ENCODE results near the gene SNAP91. TPM values are rescaled to one million over a fixed set of nuclear protein-coding genes. Genes with fewer than 3 reads are reported as not detected.

The SNAP91 gene
- total RNA-seq, 1 donor from 2014 or later, result not detected

DNA sequence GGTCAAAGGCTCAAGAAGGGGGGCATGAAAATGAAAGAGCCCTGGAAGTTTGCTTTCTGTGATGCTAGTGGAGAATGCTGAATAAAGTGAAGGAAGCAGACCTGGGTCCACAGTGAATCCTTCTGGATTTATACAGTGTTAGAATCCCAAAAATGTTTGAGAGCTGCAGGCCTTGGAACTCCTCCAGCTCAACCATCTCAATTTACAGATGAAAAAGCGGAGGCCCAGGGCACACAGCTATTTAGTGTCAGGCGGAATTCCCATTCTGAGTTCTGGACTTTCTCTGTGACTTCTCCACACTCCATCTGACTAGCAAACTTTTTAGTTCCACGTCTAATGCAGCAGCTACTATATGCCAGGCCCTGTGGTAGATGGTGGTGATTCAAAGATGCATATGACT, 198.1 kb downstream of the SNAP91 start:
- Mint-ChIP-seq H3K4me3 (no peak overlapping the region), H3K27ac (no peak overlapping the region), H3K9me3 (no peaks in the 10 kb centered on the region), H3K36me3 (ENCODE audit: low read depth) (no peaks in the 10 kb centered on the region), H3K27me3 (peaks cover 32% of the 10 kb centered on the region), H3K4me1 (peaks cover 3% of the 10 kb centered on the region)
- DNase-seq, result no peak
- intact Hi-C loops (cut with micrococcal nuclease), result no loop called here

GRCh38 chr6:83509441-83509840, 199.5 kb downstream of the SNAP91 start:
- Mint-ChIP-seq H3K9me3 (no peaks in the 10 kb centered on the region), H3K27me3 (peaks cover 30% of the 10 kb centered on the region), H3K27ac (no peak overlapping the region), H3K4me3 (no peak overlapping the region), H3K36me3 (ENCODE audit: low read depth) (no peaks in the 10 kb centered on the region), H3K4me1 (peaks cover 3% of the 10 kb centered on the region)
- no peak for DNase-seq
- intact Hi-C loops (cut with micrococcal nuclease), result no loop called here

DNA sequence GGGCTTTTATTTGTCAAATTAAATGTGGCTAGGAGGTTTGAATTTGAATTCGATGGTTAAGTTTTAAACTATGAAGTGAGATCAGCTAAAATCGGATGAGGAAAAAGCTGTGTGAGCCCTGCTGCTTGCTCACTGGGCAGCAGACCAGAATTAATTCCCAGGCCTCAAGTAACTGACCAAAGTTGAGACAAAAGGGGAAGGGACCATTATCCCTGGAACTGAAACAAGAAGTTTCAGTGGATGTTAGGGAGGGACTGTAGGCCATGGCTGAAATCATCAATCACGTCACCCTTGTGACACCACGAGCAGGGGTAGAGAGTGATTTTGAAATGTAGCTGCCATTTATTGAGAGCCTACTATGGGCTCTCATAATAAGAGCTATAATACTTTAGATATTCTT, 203.5 kb downstream of the SNAP91 start:
- H3K4me1 Mint-ChIP-seq, result no peaks in the 10 kb centered on the region
- no peak for DNase-seq
- intact Hi-C loops (cut with micrococcal nuclease), result no loop called here
- no peaks in the 10 kb centered on the region for H3K27me3 Mint-ChIP-seq
- H3K36me3 Mint-ChIP-seq (ENCODE audit: low read depth), result no peaks in the 10 kb centered on the region
- H3K9me3 Mint-ChIP-seq, result no peaks in the 10 kb centered on the region
- no peak overlapping the region for H3K4me3 Mint-ChIP-seq
- H3K27ac Mint-ChIP-seq, result no peak overlapping the region

Other genes starting within 250 kb of the SNAP91 start
- not detected in 2 replicates for gene PRSS35, start 196.6 kb downstream of the SNAP91 start, total RNA-seq
- not detected in 2 replicates for gene RIPPLY2, start 144.3 kb upstream of the SNAP91 start, total RNA-seq
- 24.7 and 27.0 TPM in 2 replicates for gene CYB5R4, start 150.6 kb upstream of the SNAP91 start, total RNA-seq

Measured in activated CD4-positive, alpha-beta T cell treated with anti-CD3 and anti-CD28 coated beads, Interleukin-2, amount 10 ng/mL, durations not matched to agents 24 days and 14 days (primary cell).